Omental fat pad (tissue), 4 donors: Measurements from ENCODE around the gene HVCN1. TPM values are rescaled to one million over a fixed set of nuclear protein-coding genes. Genes with fewer than 3 reads are reported as not detected.

ENCODE experiments used
- ATAC-seq: fragments of 150-250 bp; one replicate; pipeline ENCODE4 v1.9.1; 2016; ENCODE audit warnings: mild to moderate bottlenecking, moderate library complexity; ENCODE audit not compliant: low FRiP score
- DNase-seq: peaks from one replicate; pipeline ENCODE4 v3.0.0-alpha.2; 2019; ENCODE audit warnings: low spot score
- CTCF ChIP-seq, 3 donors: fragments of 450-650 bp; IDR thresholded peaks; one replicate each; pipeline ENCODE4 v1.5.1; 2016 to 2017; ENCODE audit warnings: antibody characterized with exemption in 3 of 3, mild to moderate bottlenecking in 3 of 3, moderate library complexity in 2 of 3
- small RNA-seq: library from RNA; depleted of rRNA; stranded (forward); fragments of <200 nt; gene quantifications from one replicate; pipeline ENCODE3, GENCODE V24; 2016
- total RNA-seq, 4 donors: library from RNA; depleted of rRNA; stranded (reverse); fragments of >200 nt; gene quantifications; one replicate each; pipeline ENCODE4 v1.1.0, GENCODE V29; 2016

The HVCN1 gene
- total RNA-seq, 4 donors from 2014 or later: 10.9 to 15.6 (median 12.2) TPM

GRCh38 chr12:110600254-110600653, 88.7 kb downstream of the HVCN1 start:
- DNase-seq: no peak
- no peak for ATAC-seq

GRCh38 chr12:110599334-110599733, 89.6 kb downstream of the HVCN1 start:
- no peak for TF ChIP-seq CTCF (IDR thresholded peaks at IDR 0.05)
- DNase-seq (no peak), ATAC-seq (no peak)

More at GRCh38 chr12:110600254-110600653, 88.7 kb downstream of the HVCN1 start:
- TF ChIP-seq CTCF (IDR thresholded peaks at IDR 0.05): no peak

Small RNA genes within 50 kb of the gene (small RNA-seq; reads per million reads assigned to genes)
- not detected for gene RN7SL387P

Other genes with a start within 250 kb of the HVCN1 start
- gene ARPC3, start 238.8 kb downstream of the HVCN1 start, total RNA-seq: 100 to 1,000 TPM; 389 to 434 (median 424) TPM
- gene GPN3, start 220.9 kb downstream of the HVCN1 start, total RNA-seq: 10 to 100 TPM; 14.7 to 25.3 (median 21.2) TPM
- 1 to 10 TPM; 5.0 to 8.0 (median 6.3) TPM for gene FAM216A, start 220.3 kb downstream of the HVCN1 start, total RNA-seq
- gene VPS29, start 187.0 kb downstream of the HVCN1 start, total RNA-seq: 10 to 100 TPM; 83.5 to 98.8 (median 86.8) TPM
- under 1 TPM in 2 of 4 donors, not detected in 2; 0.31 to 0.60 TPM for gene RAD9B, start 186.8 kb downstream of the HVCN1 start, total RNA-seq
- 10 to 100 TPM; 20.8 to 49.1 (median 23.4) TPM for gene PPTC7, start 105.8 kb downstream of the HVCN1 start, total RNA-seq
- 10 to 100 TPM; 22.7 to 30.4 (median 25.6) TPM for gene TCTN1, start 75.0 kb downstream of the HVCN1 start, total RNA-seq
- gene PPP1CC, start 53.8 kb upstream of the HVCN1 start, total RNA-seq: 100 to 1,000 TPM in 2 of 4 donors, 10 to 100 TPM in 2; 87.3 to 127 (median 104) TPM
- not detected for gene CCDC63, start 157.9 kb upstream of the HVCN1 start, total RNA-seq
- gene MYL2, start 231.5 kb upstream of the HVCN1 start, total RNA-seq: not detected